Measurements from ENCODE around the gene ICAM1.

ICAM1 gene

GRCh38 chr19:10329555-10329954 lies 58.6 kb downstream of the ICAM1 start (continued):
- no peak for TF ChIP-seq GLIS3 (CRISPR knock-in tag; IDR thresholded peaks at IDR 0.05)
- TF ChIP-seq ZC3H10 (CRISPR knock-in tag; IDR thresholded peaks at IDR 0.05): no peak
- TF ChIP-seq TOX (CRISPR knock-in tag; IDR thresholded peaks at IDR 0.05; ENCODE audit: borderline replicate concordance): no peak
- no peak for TF ChIP-seq BACH2 (CRISPR knock-in tag; IDR thresholded peaks at IDR 0.05; ENCODE audit: borderline replicate concordance)
- TF ChIP-seq PATZ1 (CRISPR knock-in tag; IDR thresholded peaks at IDR 0.05; ENCODE audit: borderline replicate concordance): no peak

- ATAC-seq: no peak; the same call in 2 of the 3 replicates
- TF ChIP-seq TOX (CRISPR knock-in tag; IDR thresholded peaks at IDR 0.05; ENCODE audit: borderline replicate concordance) (no peak), TSHZ2 (CRISPR knock-in tag; IDR thresholded peaks at IDR 0.05) (no peak), PPARA (CRISPR knock-in tag; IDR thresholded peaks at IDR 0.05; ENCODE audit: borderline replicate concordance) (no peak), BACH2 (CRISPR knock-in tag; IDR thresholded peaks at IDR 0.05; ENCODE audit: borderline replicate concordance) (no peak), ZNF8 (CRISPR knock-in tag; IDR thresholded peaks at IDR 0.05) (no peak)
These were observed 61.4 kb downstream of the ICAM1 start for GRCh38 chr19:10332158-10332964.

- TF ChIP-seq TSHZ2 (CRISPR knock-in tag; IDR thresholded peaks at IDR 0.05) (0 out of 2 replicates have a peak, but pooled peaks have one; percentile 24), ZNF565 (CRISPR knock-in tag; conservative IDR thresholded peaks at IDR 0.05; ENCODE audit: low read depth) (no peak), PATZ1 (CRISPR knock-in tag; IDR thresholded peaks at IDR 0.05; ENCODE audit: borderline replicate concordance) (0 out of 2 replicates have a peak, but pooled peaks have one; percentile 18)
- ATAC-seq: peak; percentile 87
These were observed 62.2 kb downstream of the ICAM1 start, which contains the start of gene RAVER1 for GRCh38 chr19:10332965-10333757. Gene RAVER1, minus strand, starts transcription at chr19:10333529. Its CDS starts 22 bp downstream, at chr19:10333507.

GRCh38 chr19:10333758-10334587 lies 63.1 kb downstream of the ICAM1 start:
- peak; percentile 28 for ATAC-seq
- TF ChIP-seq ARNTL (CRISPR knock-in tag; IDR thresholded peaks at IDR 0.05; ENCODE audit: borderline replicate concordance, low read depth): no peak
- no peak for TF ChIP-seq BACH2 (CRISPR knock-in tag; IDR thresholded peaks at IDR 0.05; ENCODE audit: borderline replicate concordance)

Data from SK-N-SH treated with all-trans-retinoic acid at 6 μM for 48 hours (cell line).